Stimulated activated CD8-positive, alpha-beta memory T cell treated with anti-CD3 and anti-CD28 coated beads, Interleukin-15, amount 100 ng/mL, for 1 hour (primary cell): ENCODE results near the gene LRRC10.
A peak's percentile ranks its signal among the peaks of the same experiment; 100 is the strongest.

Experiments used
- DNase-seq: peaks from one replicate; pipeline ENCODE4 v3.0.0-alpha.2; 2020; ENCODE audit warnings: low read depth

LRRC10 gene, protein sequence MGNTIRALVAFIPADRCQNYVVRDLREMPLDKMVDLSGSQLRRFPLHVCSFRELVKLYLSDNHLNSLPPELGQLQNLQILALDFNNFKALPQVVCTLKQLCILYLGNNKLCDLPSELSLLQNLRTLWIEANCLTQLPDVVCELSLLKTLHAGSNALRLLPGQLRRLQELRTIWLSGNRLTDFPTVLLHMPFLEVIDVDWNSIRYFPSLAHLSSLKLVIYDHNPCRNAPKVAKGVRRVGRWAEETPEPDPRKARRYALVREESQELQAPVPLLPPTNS

DNA sequence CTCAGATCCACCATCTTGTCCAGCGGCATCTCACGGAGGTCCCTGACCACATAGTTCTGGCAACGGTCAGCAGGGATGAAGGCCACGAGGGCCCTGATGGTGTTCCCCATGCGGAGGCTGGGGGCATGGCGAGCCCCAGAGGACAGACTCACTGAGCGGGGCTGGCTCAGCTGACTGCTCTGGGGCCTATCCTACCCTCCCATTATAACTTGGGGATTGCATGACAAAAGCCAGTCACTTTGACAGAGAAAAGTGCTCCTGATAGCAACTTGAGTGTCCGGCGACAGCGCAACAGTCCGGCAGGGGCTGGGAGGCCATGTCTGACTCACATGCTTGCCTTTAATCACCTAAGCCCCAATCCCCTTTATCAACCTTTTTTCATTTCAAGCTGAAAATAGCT lies at the start of gene LRRC10:
Gene LRRC10, minus strand, starts transcription at position 179 of the 400 bp plus-strand sequence. Its CDS starts 69 bp downstream, at position 110.
- DNase-seq: no peak

DNA sequence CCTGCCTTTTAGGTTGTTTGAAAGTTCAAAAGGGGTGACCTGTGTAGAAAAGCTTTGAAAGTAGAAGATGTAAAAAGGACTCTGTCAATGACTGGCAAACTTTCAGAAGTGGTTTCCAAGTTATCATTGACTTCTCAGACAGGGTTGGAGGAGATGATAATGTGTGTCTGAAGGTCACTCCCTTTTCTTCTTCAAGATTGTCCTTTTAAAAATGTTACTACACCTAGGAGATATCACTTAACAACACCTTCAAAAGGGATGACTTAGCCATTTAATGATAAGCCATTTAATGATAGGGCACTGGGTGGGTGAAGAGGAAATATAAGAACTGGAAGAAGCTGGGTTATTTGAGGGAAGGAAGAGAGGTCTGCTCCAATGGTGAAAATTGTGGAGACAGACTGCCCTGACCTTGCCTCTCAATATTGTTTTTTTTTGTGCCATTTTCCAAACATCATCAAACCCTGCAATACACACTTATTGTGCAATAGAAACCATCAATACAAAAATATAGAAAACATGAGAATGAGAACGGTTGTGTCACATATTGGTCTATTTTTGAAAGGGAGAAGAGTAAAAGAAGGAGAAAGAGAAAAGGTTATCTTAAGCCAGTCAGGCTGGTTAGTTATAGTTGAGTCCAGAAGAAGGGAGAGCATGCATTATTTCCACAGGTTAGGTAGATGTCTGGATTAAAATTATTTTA lies 49.6 kb upstream of the LRRC10 start:
- DNase-seq: no peak

DNA sequence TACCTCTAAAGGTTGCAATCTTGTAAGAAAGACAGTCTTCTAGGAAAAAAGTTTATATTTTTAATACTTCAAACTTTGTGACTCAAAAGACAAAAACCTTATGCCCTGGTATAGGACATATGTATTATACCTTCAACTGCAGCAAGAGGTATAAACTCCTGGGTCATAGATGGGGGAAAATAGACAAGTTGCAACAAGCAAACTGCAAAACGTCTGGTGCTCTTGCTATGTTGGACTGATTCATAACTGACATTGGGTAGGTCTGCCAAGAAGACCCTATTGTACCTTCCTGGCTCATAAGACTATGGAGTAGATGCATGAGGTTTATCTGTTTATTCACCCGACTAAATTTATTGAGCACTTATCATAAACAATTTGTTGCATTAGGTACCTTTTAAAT lies 47.5 kb upstream of the LRRC10 start:
- DNase-seq: no peak

DNA sequence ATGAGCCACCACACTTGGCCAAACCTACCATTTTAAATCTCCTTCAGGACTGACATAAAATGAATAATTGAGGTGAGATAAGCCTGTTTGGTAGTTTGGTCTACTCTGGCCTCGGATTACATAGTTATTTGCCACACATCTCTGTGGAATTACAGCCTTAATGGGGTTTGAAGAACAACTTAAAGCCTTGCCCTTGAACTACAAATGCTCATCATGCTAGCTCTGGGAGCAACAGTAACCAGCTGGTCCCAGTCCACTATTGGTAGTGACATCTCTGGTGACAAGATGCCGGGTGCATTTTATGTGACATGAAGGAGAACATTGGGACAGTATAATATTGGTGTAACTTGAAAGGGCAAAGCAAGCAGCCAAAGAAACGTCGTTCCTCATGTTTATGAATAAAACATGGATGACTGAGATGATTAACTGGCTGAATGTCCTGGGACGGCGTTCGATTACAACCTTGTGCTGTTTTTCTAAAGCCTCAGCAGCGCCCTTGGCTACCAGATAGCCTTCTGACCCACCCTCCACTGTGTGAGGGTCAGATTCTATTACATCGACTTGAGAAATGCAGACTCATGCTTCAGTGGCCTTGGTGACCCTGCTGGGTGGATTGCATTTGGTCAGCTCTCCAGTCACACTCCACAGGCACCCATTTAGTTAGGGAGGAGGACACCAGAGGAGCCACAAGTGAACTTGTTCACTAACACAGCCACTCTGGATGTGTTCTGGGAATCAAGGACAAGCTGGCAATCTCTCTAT lies 46.9 kb upstream of the LRRC10 start:
- DNase-seq: no peak

DNA sequence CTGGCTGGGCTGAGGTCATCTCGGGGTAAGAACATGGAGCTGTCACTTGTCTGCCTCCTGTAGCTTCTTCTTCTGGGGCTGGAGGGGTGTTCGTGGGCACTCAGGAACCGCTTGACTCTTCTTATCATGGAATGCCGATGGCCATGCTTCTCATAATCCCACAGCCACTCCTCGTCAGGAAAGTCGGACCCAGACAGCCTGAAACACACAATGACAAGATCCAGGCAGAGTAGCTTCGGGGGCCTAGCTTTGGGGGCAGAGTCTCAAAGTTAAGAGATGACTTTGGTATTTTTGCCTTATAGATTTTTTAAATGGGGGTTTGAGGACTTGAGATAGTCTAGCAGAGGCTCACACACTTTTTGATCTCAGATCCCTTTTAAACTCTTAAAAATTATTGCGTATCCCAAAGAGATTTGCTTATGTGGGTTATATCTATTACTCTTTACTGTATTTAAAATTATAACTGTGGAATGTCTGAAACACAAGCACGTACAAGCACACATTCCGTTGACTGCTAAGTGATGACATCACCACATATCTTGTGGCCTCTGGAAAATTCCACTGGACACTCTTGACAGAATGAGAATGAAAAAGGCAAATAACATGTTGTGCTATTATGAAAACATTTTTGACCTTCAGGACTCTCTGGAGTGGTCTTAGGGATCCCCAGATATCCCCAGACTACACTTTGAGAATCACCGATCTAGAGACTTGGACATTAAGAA lies 45.1 kb upstream of the LRRC10 start:
- no peak for DNase-seq

DNA sequence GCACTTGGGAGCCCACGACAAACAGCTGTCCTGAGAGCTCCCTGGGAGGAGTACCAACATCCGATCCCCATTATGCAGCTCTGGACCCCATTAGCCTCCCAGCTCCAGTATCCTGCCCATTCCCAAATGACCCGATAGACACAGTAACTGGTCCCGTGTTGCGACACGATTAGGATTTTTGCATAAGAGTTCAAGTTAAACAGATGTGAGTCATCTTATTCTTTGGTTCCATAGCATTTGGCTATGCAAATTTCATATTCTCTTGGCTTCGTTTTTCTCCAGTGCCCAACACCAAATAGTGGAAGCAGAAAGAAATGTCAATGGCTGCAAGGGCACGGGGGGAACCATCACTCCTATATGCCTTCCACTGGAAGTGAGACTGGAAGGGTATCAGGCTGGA lies 43.0 kb upstream of the LRRC10 start:
- no peak for DNase-seq

DNA sequence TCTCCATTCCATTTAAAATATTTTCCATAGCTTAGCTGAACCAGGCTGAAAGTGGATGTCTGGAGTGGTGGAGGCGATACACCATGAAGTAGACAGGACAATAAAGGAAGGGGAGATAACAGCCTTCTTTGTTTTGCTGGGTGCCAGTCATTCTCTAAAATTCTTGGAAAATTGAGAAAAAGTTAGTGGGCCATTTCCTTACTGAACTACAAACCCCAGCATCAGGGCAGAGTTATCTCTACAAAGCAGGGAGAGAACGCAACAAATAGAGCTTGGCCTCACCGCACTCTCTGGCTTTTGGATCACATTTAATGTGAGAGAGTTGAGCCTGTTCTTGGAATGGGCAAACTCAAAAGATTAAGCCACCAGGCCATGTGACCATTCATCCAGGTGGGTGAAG lies 41.2 kb upstream of the LRRC10 start:
- DNase-seq: no peak

DNA sequence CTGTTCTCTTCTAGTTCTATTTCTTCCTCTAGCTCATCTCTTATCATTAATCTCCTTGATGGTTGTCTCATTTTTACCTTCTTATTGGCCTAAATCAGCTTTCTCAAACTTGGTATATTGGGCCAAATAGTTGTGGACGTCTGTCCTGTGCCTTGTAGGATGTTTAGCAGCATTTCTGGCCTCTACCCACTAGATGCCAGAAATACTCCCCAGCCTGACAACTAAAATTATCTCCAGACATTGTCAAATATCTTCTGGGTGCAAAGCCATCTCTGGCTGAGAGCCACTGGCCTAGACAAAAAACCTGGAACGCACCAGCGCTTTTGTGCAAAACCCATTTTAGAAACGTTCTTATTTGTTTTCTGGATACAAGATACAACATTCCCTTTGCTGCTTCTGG lies 38.8 kb upstream of the LRRC10 start:
- DNase-seq: no peak

DNA sequence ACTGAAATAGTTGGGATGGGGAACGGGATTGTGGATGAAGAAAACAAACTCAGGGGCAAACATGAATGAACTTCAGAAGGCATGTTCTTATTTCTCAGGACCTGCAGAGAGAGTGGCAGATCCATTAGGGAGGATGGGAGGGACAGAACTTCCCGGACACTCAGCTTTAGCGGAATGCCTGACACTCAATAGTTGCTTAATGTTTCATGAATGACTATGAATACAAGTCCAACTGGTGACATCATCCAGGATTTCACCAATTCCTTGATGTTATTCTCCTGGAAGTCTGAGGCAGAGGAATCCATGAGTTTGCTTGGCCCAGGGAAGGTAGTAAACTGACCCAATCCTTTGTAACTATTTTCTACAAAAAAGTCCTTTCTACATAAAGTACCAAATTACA lies 37.8 kb upstream of the LRRC10 start:
- no peak for DNase-seq

DNA sequence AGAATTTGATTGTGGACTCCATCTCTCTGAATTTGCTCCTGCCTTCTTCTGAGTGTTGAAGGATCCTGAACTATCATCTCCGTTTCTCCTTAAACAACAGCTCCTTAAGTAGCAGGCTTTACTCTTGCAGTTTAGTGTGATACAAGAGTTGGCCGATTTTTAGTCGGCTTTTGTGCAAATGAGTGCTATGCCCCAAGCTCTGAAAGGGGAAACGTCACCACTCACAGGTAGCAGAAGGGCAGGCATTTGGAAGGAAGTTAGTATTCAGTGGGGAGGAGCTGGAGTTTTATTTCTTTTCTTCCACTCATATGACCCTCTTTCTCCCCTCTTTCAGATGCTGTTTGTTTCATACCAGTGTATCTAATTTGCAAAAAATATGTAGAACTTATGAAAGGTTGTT lies 36.5 kb upstream of the LRRC10 start:
- no peak for DNase-seq

DNA sequence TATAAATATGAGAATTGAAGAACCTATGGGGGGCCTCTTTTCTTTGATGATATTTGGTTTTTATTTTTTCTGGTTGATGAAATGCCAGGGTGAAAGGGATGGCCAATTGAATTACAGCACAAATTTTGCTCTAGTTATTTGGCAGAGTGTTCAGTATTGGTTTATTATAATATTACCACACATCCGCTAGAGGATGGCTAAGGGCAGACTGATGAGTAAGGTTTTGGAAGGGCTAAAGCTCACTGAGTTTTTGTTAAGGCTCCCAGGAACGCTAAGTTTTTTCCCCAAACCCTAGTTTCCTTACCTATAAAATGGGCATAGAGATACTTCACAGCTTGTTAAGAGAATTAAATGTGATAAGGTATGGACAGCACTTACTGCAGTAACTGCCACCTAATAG lies 34.3 kb upstream of the LRRC10 start:
- no peak for DNase-seq

DNA sequence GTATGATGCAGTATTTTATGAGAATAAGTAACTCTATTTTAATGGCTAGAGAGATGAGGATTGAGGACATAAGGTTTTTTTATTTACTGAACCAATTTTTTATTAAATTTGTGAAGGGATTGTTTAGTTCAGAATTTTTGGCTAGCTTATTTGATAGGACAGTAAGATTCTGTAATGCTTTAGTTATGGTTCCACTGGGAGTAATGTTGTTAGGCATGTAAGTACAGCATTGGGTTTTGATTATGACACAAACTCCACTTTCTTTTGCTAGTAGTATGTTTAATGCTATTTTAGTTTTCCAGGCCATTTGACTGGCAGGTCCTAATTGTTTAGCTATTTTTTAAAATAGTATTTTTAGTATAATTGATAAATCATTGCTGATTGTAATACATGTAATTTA lies 33.8 kb upstream of the LRRC10 start:
- no peak for DNase-seq

DNA sequence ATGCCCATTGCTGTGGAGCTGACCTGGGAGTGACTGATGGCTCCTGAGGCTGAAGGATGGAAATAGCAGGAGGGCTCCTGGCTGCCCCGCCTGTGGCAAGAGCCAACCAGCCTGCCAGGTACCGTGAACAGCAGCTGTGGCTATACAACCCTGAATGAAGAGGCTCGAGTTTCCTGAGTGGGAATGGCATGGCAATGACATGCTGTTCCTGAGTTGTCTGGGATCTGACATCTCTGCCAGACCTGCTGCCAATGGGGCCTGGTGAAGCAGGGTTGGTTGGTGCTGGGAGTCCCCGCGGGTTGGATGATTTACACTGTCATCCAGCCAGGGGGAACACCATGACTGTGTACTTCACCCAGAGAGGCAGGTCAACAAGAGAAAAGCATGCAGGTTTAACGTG lies 31.8 kb upstream of the LRRC10 start:
- DNase-seq: no peak

DNA sequence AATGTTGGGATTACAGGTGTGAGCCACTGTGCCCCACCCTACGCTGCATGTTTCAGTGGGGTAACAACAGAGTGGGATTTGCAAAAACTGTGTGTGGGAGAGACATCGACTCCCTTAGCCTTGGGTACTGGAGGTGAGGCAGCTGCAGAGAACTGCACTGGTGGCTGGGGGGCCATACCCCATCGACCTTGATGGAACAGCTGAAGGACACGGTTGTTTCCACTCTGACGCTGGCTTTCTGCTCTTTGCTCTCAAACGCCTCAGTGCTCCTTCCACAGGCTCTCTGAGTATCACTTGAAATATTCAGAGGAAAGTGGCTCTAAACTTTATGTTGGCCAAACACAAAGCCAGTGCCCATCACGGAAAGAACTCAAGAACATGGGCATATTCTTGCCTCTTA lies 30.8 kb upstream of the LRRC10 start:
- no peak for DNase-seq

DNA sequence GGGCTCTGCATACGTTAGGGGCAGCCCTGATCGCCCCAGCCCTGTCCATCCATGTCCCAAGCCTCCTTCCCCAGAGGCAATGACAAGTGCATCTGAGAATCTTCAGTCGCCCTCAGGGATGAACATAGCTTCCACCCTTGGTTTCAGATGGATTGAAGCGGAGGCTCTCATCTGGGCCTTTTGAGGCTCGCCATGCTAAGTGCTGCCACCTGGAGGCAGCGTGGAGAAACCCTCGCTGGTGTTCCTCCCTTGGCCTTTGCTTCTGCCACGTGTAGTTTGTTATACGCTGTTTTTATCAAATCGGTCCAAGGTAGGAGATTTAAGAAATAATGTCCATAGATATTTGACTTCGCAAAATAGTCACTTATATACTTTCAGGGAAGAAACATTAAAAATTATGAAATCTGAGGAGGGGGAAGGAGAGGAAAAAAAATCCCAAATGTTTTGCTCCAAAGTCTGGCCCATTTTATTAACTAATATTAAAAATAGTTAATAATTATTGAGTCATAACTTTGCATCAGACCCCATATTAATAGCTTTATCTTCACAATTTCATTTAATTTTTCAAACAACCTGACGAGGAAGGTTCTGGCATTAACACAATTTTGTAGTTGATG lies 28.8 kb upstream of the LRRC10 start:
- DNase-seq: peak; percentile 14

DNA sequence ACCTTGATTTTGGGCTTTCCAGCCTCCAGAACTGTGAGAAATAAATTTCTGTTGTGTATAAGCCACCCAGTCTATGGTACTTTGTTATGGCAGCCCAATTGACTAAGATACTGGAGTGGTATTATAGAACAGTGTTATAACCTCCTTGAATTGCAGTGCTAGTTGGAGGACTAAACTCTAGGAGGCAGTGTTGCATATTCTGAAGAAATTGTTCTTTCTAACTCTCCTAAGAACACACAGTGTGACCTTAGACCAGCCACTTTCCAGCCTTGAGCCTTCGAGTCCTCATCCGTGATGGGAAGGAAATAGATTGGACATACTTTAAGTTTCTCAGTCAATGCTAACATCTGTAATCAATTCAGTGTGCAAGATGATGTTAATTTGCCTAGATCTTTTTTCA lies 22.4 kb upstream of the LRRC10 start:
- DNase-seq: no peak

DNA sequence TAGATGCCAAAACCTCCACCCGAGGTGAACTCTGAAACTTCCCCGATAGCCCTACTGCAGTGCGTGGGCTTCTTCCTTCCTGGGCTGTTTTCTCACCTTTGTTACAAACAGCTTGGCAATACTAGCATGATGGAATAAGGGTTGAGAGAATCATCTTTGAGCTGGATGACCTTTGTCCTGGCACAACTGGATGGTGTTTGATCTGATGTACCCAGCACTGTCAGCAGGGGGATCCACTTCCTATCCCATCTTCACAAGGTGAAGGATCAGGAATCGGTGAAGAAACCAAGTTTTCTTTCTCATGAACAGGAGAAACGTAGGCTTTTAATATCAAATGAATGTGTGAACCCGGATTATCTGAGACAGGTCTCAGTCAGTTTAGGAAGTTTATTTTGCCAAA lies 19.5 kb upstream of the LRRC10 start:
- no peak for DNase-seq

DNA sequence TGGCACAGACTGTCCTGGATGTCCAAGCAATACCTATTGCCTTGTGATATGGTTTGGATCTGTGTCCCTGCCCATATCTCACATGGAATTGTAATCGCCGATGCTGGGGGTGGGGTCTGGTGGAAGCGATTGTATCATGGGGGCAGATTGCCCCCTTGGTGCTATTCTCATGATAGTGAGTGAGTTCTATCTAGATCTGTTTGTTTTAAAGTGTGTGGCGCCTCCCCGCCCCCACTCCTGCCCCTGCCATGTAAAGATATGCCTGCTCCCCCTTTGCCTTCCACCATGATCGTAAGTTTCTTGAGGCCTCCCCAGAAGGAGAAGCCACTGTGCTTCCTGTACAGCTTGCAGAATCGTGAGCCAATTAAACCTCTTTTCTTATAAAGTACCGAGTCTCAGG lies 16.8 kb upstream of the LRRC10 start:
- no peak for DNase-seq

DNA sequence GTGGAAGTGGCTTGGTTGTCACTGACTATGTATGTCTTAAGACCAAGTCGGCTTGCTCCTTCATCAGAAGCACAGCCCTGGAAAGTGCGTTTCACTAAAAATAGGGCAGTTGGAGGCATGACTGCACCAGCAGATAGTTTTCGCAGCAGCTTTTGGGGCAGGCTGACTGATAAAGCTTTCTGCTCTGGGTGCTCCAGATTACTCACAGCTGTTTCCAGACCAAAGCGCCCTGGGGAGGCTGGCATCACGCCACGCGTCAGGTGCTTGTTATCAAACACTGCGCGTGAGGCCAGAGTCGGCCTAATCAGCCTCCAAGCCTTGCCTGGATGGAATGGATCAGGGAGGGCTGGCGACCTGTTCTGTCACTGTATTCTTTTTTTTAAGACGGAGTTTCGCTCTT lies 13.3 kb upstream of the LRRC10 start:
- no peak for DNase-seq

DNA sequence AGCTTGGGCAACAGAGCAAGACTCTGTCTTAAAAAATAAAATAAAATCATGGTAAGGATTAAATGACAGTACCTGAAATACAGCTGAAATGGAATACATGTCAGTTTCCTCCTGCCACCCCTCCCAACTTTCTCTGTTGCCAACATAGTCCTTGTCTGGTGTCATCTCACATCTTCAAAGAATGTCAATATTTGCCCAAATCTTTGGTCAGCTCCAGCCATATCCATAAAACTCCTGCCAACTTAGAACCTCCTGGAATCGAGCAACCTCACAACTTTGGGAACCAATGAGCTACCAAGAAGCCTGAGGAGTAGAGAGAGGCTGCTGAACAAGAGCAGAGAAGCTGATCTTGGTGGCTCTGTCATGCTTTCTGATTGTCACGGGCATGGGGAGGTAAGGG lies 10.8 kb upstream of the LRRC10 start:
- DNase-seq: no peak

DNA sequence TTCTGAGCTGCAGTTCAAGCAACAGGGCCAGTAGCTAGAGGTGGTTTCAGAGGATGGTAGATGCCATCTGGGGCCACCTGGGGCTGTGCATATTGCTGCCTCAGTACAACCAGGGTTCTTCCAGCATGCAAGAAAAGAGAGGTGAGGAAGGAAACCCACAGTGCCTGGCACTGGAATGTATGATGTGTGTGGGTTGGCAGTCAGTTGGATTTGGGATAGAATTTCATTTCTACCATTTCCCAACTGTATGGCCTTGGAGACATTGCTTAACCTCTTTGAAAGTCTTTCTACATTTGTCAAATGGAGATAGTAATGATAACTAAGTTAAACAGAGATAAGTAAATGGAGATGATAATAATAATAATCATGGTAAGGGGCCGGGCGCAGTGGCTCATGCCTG lies 10.2 kb upstream of the LRRC10 start:
- DNase-seq: no peak

DNA sequence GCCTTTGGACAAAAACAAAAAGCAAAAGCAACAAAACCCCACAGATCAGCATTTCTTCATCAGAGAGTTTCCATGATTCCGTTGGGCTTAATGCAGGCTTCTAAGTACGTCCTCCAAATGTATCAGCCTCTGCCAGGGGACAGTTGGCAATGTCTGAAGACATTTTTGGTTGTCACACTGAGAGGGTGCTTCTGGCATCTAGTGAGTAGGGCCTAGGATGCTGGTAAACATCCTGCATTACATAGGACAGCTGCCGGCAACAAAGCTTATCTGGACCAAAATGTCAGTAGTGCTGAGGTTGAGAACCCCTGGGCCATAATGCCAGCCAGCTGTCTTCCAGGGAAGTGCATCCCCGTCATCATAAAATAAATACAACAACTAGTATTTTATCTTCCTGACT lies 9.4 kb upstream of the LRRC10 start:
- DNase-seq: no peak
